Thyroid gland (tissue), 4 donors: ENCODE measurements around the gene ADAM22.

Experiments used
- CTCF ChIP-seq, 6 experiments: fragments of 200-600 bp in 3 of 6; fragments of 450-650 bp in 3 of 6; sonication (generic) in 3 of 6; IDR thresholded peaks; one replicate each; pipeline ENCODE4 v1.5.1; 2016 to 2019; ENCODE audit warnings: antibody characterized with exemption in 6 of 6, mild to moderate bottlenecking in 2 of 6, inconsistent platforms in 1 of 6, moderate library complexity in 1 of 6
- POLR2A ChIP-seq, 2 donors: fragments of 450-650 bp; IDR thresholded peaks; one replicate each; pipeline ENCODE4 v1.6.1; 2017; ENCODE audit warnings: antibody characterized with exemption in 2 of 2, mild to moderate bottlenecking in 2 of 2, moderate library complexity in 1 of 2

GRCh38 chr7:88034083-88034695 is 100.1 kb downstream of the ADAM22 start:
- TF ChIP-seq CTCF (IDR thresholded peaks at IDR 0.05) (no peak), POLR2A (IDR thresholded peaks at IDR 0.05) (no peak)
